DLD1 (cell line): Measurements from ENCODE around the gene PRDM16.

Source experiments
- in situ Hi-C: cut with HindIII; loops from 2 replicates; pipeline ENCODE4 v1.10.0; 2017; ENCODE audit warnings: low sequenced_read_pairs

The PRDM16 gene

DNA sequence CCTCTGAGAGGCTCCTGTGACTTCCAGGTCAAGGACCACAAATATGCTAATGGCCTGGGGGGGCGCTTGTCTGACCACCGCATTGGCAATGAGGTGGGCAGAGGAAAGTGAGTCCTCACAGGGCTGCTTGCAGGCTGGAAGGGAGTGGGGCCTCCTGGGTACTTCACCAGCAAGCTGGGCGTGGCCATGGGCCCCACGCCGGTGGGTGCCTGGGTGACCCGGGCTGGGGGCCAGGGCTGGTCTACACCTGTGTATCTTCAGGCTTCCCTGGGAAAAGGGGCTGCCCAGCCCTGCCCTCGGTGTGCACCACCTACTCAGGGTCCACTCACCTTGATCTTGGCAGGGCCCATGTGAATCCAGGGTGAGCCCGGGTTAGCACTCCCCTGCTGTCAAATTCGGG, 167.4 kb downstream of the PRDM16 start:
- in situ Hi-C loops: no loop called here

DNA sequence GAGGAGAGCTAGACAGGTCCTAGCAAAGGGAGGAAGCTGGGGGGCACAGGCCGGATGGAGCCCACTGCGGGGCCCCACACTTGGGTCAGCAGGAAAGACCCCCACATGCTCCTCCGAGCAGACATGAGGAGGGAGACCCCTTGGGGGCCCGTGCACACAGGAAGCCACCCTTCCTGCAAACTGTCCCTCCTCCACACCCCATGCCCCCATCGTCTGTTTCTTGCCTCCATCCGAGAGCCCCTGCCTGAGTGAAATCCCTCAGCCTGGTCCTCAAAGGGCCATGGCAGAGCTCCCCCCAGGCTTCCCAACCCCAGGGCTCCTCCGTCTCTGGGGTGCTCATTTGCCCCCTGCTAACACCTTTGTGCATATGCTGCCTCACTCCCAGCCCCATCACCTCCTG, 168.0 kb downstream of the PRDM16 start:
- in situ Hi-C loops: no loop called here

DNA sequence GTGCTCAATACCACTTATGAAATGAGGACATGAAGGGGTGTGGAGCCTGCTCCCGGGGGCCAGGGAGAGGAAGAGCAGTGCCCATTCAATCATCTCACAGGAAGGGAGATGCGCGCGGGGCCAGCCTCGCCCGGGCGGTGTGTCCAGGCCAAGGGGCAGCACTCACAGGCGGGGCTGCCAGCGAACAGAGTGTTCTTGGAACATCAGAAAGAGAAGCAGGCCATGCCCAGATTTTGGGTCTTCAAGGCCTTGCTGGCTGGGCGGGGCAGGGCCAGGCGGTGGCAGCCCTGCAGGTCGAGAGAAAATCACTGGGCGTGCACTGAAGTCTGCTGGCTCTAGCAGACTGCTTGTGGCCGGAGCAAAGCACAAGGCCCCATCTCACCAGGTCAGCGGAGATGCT, 168.6 kb downstream of the PRDM16 start:
- in situ Hi-C loops: no loop called here

DNA sequence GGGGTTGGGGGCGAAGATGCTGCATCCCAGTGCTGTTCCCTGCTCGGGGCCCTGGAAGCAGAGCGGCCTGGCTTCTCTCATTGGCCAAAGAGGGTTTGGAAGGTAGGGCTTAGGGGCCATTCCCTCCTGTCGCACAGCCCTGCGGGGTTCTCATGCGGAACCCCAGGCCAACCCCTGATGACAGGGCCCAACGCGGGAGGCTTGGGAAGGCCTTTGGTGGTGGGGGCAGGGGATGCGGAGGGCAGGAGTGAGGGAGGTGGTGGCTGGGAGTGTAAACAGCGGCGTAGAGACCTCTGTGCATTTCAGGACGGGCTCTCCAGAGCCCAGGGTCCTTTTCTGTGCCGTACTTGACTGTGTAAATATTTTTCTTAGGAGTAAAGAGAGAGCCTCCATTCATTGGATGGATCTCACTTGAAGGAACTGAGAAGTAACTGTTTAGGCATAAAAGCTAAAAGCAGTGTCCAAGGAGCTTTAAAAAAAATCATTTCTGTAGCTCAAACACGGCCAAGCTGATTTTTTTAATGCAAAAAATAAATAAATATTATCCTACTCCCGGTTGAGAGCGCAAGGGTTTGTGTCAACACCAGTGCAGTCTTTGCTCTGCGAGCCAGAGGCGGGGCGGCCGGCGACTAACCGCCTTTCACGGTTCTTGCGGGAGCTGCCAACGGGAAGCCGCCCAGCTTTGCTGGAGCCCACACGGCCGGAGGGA, 169.1 kb downstream of the PRDM16 start:
- in situ Hi-C loops: no loop called here

DNA sequence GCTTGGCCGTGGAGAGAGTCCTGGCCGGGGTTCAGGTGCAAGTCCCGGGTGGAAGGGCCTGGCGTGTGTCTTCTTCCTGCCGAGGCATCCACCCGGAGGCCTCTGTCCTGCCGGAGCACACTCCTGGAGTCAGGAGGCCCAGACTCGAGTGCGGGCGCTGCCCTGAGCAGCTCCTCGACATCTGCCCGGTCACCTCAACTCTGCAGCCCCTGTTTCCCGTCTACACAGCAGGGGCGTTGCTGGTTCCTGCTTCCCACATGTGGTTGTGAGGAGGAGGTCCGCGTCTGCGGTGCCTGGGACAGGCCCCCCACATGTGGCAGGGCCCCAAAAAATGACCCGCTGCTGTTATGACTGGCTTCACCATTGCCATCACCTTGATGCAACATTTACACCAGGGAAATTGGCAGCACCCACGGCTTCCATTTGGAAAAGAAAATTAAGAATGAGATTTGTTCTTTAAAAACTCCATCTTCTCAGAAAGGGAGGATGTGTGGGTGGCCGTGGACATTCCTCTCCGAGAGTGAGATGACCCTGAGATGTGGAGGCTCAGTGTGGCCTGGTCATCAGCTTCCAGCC, 169.8 kb downstream of the PRDM16 start:
- in situ Hi-C loops: no loop called here

DNA sequence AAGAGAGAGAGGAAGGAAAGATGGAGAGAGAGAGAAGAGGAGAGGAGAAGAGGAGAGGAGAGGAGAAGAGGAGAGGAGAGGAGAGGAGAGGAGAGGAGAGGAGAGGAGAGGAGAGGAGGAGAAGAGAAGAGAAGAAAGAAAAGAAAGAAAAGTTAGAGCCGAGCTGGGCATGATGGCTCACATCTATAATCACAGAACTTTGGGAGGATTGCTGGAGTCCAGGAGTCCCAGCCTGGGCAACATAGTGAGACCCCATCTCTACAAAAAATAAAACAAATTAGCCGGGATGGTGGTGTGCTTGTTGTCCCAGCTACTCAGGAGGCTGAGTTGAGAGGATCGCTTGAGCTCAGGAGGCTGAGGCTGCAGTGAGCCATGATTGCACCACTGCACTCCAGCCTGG, 171.0 kb downstream of the PRDM16 start:
- in situ Hi-C loops: loop anchor here (10.0 kb wide), 1 partner anchor 145 kb away; no protein-coding TSS in a partner anchor

DNA sequence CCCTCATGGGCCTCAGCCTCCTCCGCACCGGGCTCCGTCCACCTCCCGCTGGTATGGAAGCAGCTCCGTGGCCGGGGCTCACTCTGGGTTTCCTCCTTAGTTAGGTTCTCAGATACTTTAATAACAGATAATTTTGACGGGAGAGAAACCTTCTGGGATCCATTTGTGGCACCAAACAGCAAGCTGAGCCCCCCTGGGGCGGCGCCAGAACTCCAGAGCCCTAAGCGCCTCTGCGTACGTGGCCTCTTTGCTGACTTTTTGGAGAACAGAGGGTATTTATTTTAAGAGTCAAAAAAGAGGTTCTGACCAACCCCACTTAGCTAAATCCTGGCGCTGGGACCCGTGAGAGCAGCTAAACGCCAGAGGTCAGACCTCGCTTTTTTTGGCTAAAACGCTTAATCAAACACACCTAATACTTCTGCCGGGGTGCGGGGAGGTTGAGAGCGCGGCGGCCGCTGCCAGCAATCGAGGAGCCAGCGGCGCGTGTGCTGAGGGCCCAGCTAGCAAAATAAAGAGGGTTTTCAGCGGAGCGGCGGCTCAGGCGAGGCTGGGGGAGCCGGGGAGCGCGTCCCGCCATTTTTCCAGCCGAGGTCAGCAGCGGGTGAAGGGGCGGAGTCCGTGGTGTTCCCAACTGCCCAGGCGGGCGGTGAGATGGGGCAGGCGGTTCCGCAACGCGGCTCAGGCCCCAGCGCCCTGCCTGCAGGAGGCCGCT, 171.7 kb downstream of the PRDM16 start:
- in situ Hi-C loops: loop anchor here (10.0 kb wide), 1 partner anchor 144 kb away; no protein-coding TSS in a partner anchor

DNA sequence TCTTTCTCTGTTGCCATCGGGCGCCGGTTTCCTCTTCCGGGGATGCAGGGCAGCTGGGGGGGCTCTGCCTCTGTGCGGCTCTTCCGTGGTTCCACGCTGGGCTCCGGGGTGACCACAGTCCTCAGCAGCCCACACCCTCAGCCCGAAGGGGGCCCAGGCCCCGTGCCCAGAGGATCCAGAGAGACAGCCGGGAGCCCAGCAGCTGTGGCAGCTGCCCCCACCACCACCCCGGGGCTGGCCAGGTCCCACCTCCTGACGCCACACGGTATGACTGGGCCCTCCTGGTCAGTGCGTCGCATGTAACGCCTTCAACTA, 172.2 kb downstream of the PRDM16 start:
- in situ Hi-C loops: loop anchor here (10.0 kb wide), 1 partner anchor 144 kb away; no protein-coding TSS in a partner anchor

DNA sequence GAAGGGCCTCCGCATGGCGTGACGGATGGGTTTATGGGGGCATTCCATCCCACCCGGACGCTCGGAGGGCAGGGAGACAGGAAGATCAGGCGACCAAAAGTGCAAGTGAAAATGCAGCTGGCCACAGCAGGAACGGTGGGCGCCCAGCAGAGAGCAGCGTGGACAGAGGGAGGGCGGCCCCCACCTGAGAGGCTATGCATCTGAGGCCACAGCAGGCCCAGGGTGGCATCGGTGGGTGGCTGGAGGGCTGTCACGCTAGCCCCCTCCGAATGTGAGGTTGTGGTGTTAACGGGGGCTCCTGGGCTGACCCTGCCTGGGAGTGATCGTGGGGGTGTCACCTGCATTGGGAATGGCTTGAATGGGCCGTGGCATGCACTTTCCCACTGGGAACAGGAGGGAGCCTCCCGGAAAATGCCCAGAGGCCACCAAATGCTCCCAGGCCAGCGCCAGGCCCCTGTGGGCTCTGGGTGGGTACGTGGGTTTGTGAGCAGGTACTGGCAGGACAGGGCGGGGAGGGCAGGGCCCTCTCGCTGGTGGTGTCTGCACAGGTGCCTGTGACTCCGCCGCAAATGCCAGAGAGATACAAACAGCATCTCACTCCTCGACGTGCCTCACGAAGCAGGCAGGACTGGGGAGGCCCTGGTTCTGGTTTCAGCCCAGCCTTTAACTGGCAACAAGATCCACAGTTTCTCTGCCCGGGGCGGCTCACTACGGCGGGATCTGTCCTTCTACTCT, 172.8 kb downstream of the PRDM16 start:
- in situ Hi-C loops: loop anchor here (10.0 kb wide), 1 partner anchor 143 kb away; no protein-coding TSS in a partner anchor

DNA sequence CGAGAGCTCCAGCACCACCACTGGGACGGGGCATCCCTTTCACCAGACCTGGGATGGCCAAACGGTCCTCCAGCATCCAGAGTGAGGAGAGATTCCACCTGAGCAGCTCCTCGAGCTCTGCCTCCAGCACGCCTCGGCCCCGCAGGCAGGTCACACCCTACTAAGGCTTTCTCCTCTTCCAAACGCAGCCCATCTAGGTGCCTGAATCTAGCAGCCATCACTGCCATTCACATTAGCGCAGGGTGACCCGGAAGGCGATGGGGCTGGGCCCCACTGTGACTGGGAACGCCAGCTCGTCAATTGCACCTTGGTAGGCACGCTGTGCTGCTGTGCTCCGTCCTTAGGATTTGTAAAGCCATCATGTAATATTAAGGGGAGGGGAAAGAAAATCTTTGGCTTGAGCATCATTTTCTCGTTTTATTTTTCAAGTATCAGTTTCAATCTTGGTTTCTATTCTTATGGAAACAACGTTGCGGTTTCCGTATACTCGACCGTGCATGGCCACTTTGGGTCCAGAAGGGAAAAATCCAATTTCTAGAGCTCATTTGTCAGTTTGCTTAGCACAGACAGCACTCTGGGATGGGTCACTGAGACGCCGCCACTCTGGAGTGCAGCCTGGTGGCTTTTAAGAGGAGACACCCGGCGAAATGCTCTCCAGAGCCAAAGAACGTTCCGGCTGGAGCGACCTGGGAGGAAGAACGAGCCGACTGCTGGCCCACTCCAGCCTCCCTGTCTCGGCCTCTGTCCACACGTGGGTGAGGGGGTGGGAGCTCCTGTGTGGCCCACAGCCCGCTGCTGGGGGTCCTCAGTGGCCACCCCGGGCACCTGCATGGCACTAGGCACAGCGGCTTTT, 173.6 kb downstream of the PRDM16 start:
- in situ Hi-C loops: loop anchor here (10.0 kb wide), 1 partner anchor 142 kb away; no protein-coding TSS in a partner anchor

DNA sequence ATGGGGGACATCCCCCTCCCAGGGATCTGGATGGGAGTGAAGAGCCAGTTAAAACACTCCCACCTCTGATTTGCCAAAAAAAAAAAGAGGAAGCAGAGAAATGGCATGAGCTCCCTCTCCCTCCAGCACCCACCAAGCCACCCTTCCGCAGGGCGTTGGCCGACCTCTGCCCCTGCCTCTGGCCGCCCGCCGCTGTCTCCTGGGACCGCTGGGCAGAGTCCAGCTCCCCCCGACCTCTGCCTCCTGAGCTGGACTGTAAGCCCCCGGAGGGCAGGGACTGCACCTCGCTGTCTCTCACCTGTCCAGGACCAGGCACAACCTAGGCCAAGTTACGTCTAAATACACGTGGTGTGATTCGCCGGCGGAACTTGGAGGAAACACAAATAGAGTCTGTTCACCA, 174.3 kb downstream of the PRDM16 start:
- in situ Hi-C loops: loop anchor here (10.0 kb wide), 1 partner anchor 141 kb away; no protein-coding TSS in a partner anchor

DNA sequence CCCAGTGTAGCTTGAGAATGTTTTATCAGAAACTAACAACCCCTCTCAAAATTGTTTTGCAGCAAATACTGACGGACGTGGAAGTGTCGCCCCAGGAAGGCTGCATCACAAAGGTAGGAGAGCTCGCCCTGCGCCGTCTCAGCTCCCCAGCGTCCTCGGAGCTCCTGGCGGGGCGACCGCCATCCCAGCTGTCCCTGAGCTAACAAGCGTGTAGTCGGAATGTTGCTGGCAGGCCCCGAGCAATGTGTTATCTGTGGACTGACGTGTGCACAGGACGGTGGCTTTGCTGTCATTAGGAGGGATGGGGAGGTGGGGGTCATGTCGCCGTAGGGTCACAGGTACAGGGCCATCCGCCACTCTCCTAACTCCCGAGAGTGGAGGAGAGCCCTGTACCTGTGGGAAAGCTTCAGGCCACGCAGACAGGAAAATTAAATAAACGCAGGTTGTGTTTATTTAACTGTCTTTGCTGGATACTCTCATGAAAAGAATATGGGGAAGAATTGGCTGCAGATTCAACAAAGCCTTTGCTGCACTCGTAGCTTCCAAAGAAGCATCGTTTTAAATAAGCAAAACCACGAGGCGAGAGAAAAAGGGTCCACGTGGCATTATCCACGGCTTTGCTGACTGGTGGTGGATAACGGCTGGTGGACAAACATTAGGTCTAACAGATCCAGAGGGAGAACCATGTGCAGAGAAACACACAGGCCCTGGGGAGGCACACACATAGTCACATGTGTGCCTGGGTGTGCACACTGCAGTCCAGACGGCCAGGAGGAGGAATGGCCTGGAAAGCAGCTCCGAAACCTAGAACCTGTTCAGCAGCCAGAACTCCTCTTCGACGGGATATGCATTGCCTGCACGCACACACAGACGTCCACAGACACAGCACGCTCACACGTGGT, 175.3 kb downstream of the PRDM16 start:
- in situ Hi-C loops: loop anchor here (10.0 kb wide), 1 partner anchor 141 kb away; no protein-coding TSS in a partner anchor

DNA sequence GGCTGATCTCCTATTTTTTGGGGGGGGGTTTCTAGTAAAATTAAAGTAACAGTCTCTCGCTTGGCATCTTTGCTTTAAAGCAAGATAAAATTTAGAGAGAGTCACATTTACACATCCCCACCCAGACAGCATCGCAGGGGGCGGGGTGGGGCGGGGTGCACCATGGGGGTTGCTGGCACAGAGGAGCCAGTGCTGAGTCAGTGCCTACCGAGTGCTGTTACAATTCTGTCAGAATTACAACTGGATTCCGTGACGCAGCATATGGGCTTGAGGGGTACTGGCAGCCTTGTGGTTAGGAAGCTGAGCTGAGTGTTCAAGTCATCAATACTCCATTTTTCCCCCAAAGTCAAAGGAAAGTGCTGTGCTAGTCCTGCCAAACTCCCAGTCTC, 175.9 kb downstream of the PRDM16 start:
- in situ Hi-C loops: loop anchor here (10.0 kb wide), 1 partner anchor 140 kb away; no protein-coding TSS in a partner anchor

DNA sequence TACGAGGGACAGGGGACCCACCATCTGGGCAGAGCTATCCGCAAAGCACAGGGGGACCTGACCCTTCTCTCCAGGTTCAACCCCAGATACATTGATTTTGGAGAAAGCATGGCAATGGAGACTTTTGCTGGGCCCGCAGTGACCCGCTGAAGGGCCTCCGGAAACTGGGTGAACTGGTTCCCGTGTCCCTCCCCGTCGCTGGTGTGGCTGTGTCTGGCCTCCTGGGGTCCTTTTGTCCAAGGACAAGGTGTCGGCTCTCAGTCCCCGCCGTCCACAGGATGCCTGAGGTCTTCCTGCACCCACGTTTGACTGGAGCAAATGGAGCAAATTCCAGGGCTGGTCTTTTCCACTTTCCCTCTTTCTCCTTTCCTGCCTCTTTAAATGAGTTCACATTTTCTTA, 176.3 kb downstream of the PRDM16 start:
- in situ Hi-C loops: loop anchor here (10.0 kb wide), 1 partner anchor 139 kb away; no protein-coding TSS in a partner anchor

DNA sequence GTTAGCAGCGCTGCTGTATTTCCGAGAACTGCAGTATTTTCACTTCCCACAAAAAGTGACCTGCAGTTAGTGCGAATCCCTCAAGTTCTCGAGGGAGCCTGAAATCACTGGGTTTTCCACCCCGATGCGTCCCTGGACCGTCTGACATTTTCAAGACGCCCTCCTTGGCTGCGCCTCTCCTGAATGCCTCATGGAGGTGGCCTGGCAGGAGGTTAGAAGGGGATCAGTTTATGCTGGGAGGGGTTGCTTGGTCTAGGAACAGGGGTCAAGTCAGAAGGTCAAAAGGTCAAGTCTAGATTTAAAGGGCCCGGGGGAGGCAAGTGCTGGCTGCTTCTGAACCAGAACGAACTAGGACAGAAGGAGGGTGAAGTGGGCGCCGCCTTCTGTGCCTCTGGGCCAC, 176.8 kb downstream of the PRDM16 start:
- in situ Hi-C loops: loop anchor here (10.0 kb wide), 1 partner anchor 139 kb away; no protein-coding TSS in a partner anchor

DNA sequence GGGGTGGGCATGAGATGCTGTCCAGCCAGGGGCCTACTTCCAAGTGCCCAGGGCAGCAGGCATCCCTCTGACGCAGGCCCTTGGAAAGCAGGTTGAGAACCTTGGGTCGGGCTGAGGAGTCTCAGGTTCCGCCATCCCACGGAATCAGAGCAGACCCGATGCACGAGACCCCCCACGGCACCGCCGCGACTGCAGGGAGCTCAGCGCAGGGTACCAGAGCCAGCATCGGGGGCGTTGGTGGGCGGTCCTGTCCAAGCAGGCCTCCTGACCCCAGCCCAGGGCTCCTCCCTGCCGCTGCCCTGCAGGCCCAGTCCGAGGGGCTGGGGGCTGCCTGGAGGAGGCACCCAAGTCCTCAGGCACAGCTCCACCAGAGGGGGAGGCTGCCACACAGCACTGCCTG, 177.2 kb downstream of the PRDM16 start:
- in situ Hi-C loops: loop anchor here (10.0 kb wide), 1 partner anchor 139 kb away; no protein-coding TSS in a partner anchor

DNA sequence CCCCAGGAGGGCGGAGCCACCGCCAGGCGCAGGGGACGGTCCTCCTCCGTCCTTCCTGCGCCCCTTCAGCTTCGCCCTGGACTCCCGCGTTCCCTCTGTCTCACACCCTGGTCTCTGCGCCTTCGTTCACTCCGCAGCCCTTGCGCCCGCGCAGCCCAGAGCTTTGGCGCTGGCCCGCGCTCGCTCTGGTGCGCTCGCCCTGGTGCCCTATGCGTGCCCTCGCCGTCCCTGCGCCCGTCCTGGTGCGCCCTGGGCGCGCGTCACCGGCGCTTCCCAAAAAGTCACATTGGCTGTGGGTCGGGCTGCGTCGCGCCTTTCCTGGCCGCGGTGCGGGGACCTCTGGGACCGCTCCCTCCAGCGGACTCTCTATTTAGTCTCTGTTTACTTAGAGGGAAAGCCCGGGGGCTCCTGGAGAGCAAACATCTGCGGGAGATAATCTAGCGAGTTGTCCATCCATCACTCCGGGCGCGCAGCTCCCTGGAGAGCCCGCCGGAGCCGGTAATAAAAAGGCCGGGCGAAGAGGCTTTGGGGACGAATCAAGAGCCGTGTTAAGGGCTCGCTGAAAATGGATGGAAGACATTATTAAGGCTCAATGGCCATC, 178.6 kb downstream of the PRDM16 start:
- in situ Hi-C loops: loop anchor here (10.0 kb wide), 1 partner anchor 137 kb away; no protein-coding TSS in a partner anchor
